Upper lobe of left lung (tissue), 4 donors: ENCODE measurements around the gene PACSIN1.

Source experiments
- CTCF ChIP-seq, 6 experiments: fragments of 450-650 bp in 4 of 6; fragments of 200-600 bp in 2 of 6; sonication (generic) in 2 of 6; IDR thresholded peaks; one replicate each; pipeline ENCODE4 v1.5.1; 2016 to 2019; ENCODE audit warnings: antibody characterized with exemption in 6 of 6
- EP300 ChIP-seq, 4 donors: sonication (generic); formaldehyde crosslinking; IDR thresholded peaks; one replicate each; pipeline ENCODE4 v1.5.1; 2017; ENCODE audit warnings: antibody characterized with exemption in 4 of 4, control low read depth in 2 of 4
- POLR2A ChIP-seq, 4 donors: fragments of 450-650 bp; IDR thresholded peaks; one replicate each; pipeline ENCODE4 v1.5.1; 2016 to 2017; ENCODE audit warnings: antibody characterized with exemption in 4 of 4, mild to moderate bottlenecking in 2 of 4
- POLR2AphosphoS5 ChIP-seq, 2 donors: sonication (generic); formaldehyde crosslinking; IDR thresholded peaks; one replicate each; pipeline ENCODE4 v1.5.1; 2017; ENCODE audit warnings: antibody characterized with exemption in 2 of 2

- TF ChIP-seq POLR2A (IDR thresholded peaks at IDR 0.05): no peak
- no peak for TF ChIP-seq CTCF (IDR thresholded peaks at IDR 0.05)
- TF ChIP-seq POLR2AphosphoS5 (IDR thresholded peaks at IDR 0.05): no peak
- TF ChIP-seq EP300 (IDR thresholded peaks at IDR 0.05): no peak
Observed at GRCh38 chr6:34572021-34572420, 106.1 kb downstream of the PACSIN1 start.
